ENCODE results near the gene NDUFS2. TPM values are rescaled to one million over a fixed set of nuclear protein-coding genes. Genes with fewer than 3 reads are reported as not detected.

Gene NDUFS2
- total RNA-seq, 2 donors from 2014 or later, result 83.5 to 100.0 TPM

DNA sequence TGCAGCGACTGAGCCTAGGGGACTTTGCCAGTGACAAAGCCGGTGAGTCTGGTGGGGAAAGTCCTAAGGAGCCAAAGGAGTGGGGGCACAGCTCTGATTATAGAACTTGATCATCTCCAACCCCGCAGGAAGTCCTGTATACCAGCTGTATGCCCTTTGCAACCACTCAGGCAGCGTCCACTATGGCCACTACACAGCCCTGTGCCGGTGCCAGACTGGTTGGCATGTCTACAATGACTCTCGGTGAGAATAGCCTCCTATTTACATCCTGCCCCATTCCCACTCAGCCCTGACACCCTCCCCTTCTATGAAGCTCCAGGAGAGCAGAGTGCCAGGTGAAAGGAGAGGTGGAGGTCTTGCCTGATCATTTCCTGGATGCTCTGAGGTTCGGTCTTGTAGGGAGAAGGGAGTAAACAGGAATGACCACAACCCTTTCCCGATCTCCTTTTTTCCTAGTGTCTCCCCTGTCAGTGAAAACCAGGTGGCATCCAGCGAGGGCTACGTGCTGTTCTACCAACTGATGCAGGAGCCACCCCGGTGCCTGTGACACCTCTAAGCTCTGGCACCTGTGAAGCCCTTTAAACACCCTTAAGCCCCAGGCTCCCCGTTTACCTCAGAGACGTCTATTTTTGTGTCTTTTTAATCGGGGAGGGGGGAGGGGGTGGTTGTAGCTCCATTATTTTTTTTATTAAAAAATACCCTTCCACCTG lies 37.1 kb upstream of the NDUFS2 start:
- no peak for DNase-seq
- Histone ChIP-seq H3K27me3 (ENCODE audit: control insufficient read depth, insufficient read depth, low read length, poor library complexity, severe bottlenecking) (no peaks in the 10 kb centered on the region), H3K9ac (ENCODE audit: extremely low read depth, low read length, poor library complexity, severe bottlenecking) (peak overlapping the region; percentile 69), H3K4me1 (ENCODE audit: control insufficient read depth, insufficient read depth, low read length) (peaks cover 5% of the 10 kb centered on the region), H3K27ac (ENCODE audit: low read depth, low read length) (no peak overlapping the region), H3K9me3 (ENCODE audit: control insufficient read depth, low read length) (no peaks in the 10 kb centered on the region), H3K36me3 (ENCODE audit: control insufficient read depth, insufficient read depth, low read length) (peaks cover 44% of the 10 kb centered on the region), H3K4me3 (ENCODE audit: low read length) (peak overlapping the region; percentile 94)
- Mint-ChIP-seq H3K27me3 (ENCODE audit: insufficient read depth) (no peaks in the 10 kb centered on the region), H3K9me3 (no peaks in the 10 kb centered on the region), H3K27ac (no peak overlapping the region), H3K4me1 (peaks cover 19% of the 10 kb centered on the region), H3K36me3 (ENCODE audit: low read depth) (peaks cover 26% of the 10 kb centered on the region), H3K4me3 (peak overlapping the region; percentile 85)
- TF ChIP-seq, protein P1, sequence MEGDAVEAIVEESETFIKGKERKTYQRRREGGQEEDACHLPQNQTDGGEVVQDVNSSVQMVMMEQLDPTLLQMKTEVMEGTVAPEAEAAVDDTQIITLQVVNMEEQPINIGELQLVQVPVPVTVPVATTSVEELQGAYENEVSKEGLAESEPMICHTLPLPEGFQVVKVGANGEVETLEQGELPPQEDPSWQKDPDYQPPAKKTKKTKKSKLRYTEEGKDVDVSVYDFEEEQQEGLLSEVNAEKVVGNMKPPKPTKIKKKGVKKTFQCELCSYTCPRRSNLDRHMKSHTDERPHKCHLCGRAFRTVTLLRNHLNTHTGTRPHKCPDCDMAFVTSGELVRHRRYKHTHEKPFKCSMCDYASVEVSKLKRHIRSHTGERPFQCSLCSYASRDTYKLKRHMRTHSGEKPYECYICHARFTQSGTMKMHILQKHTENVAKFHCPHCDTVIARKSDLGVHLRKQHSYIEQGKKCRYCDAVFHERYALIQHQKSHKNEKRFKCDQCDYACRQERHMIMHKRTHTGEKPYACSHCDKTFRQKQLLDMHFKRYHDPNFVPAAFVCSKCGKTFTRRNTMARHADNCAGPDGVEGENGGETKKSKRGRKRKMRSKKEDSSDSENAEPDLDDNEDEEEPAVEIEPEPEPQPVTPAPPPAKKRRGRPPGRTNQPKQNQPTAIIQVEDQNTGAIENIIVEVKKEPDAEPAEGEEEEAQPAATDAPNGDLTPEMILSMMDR (conservative IDR thresholded peaks at IDR 0.05), result no peak
- whole genome bisulfite sequencing, 2 experiments (ENCODE audit: insufficient coverage in 1 of 2, insufficient read length in 1 of 2), result 88 to 94% methylated on average over 8 to 12 of the region's 14 CpGs

DNA sequence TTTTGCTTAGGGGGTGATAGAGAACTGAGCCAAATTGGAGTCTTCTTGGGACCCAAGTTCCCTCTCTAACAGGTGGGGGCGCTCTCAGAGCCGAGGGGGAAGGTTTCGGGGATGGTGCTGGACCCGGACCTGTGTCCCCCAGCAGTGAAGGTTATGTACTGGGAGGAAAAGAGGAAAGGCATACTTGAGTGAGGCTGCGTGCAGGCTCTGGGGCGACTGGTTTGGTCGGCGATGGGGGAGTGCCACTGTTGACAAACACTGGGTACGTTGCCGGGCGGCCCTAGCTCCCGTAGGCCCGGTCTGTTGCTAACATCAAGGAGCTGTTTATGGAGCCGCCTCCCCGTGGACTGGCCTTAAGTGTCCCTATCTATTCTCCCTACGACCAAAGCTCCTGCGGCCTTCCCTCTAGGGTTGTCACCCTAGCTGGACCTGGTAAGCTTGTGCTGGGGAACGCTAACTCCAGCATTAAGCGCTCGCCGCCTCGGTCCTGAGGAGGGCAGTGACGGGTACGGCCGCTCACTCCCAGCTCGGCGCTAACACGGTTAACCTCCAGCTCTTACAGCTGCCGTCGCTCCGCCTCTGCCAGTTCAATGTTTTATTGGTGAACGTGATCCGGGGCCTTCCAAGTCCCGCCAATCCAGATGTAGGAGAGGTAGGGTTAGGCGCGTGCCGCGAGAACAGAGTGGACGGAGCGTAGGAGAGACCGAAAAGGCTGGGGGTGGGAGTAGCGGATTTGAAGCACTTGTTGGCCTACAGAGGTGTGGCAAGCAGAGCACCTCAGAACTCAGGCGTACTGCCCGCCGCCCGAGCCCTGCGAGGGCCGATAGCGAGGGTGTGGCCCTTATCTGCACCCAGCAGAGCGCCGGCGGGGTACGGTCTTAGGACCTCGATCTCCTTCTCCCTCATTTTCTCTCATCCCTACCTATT lies 36.2 kb upstream of the NDUFS2 start, which contains the start of gene PPOX:
PPOX (plus strand) TSS at position 685 of the 927 bp plus-strand sequence. CDS start 422 bp downstream, outside the sequence.
- Histone ChIP-seq H3K27ac (ENCODE audit: low read depth, low read length) (peak within 1 kb of the TSS; percentile 78), H3K9me3 (ENCODE audit: control insufficient read depth, low read length) (no peaks in the 10 kb centered on the region), H3K4me1 (ENCODE audit: control insufficient read depth, insufficient read depth, low read length) (peaks cover 5% of the 10 kb centered on the region), H3K9ac (ENCODE audit: extremely low read depth, low read length, poor library complexity, severe bottlenecking) (peak within 1 kb of the TSS; percentile 69), H3K4me3 (ENCODE audit: low read length) (peak within 1 kb of the TSS; percentile 94), H3K36me3 (ENCODE audit: control insufficient read depth, insufficient read depth, low read length) (peaks cover 50% of the 10 kb centered on the region), H3K27me3 (ENCODE audit: control insufficient read depth, insufficient read depth, low read length, poor library complexity, severe bottlenecking) (no peaks in the 10 kb centered on the region)
- TF ChIP-seq, protein P1 (conservative IDR thresholded peaks at IDR 0.05), result peak; percentile 63
- 1 to 2% methylated on average over 35 to 54 of the region's 54 CpGs for WGBS, 2 experiments (ENCODE audit: insufficient coverage in 1 of 2, insufficient read length in 1 of 2)
- DNase-seq, result peak; percentile 99
- peaks cover 28% of the 10 kb centered on the region for H3K36me3 Mint-ChIP-seq (ENCODE audit: low read depth)
- peak within 1 kb of the TSS; percentile 85 for H3K4me3 Mint-ChIP-seq
- H3K9me3 Mint-ChIP-seq, result no peaks in the 10 kb centered on the region
- H3K4me1 Mint-ChIP-seq, result peaks cover 15% of the 10 kb centered on the region
- H3K27me3 Mint-ChIP-seq (ENCODE audit: insufficient read depth), result no peaks in the 10 kb centered on the region
- H3K27ac Mint-ChIP-seq, result peak within 1 kb of the TSS; percentile 95

DNA sequence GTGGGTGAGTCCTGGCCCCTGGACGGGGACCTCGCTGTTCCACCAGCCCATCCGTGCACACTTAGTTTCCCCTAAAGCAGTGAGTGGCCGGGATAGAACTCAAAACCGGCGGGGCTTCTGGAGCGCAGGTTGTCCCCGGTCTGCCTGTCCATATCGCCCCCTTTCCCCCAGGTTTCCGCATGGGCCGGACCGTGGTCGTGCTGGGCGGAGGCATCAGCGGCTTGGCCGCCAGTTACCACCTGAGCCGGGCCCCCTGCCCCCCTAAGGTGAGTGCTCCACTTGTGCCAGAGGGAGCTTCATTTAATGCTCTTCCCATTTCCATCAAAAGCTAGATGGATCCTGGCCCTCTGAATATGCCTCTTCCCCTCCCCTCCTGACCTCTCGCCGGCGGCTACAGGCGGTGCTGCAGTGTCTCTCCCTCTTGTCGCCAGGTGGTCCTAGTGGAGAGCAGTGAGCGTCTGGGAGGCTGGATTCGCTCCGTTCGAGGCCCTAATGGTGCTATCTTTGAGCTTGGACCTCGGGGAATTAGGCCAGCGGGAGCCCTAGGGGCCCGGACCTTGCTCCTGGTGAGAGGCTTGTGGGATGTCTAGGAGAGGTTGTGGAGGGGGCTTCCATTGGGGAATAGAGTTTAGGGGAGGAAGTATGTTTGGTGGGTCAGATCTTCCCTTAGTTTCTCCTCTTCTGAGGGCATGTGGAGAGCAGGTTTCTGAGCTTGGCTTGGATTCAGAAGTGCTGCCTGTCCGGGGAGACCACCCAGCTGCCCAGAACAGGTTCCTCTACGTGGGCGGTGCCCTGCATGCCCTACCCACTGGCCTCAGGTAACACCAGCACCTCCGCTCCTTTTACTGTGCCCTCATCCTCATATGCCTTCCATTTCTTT lies 35.3 kb upstream of the NDUFS2 start:
- peaks cover 55% of the 10 kb centered on the region for H3K36me3 ChIP-seq (ENCODE audit: control insufficient read depth, insufficient read depth, low read length)
- no peaks in the 10 kb centered on the region for H3K27me3 Mint-ChIP-seq (ENCODE audit: insufficient read depth)

More for the DNA sequence above, 35.3 kb upstream of the NDUFS2 start:
- H3K4me3 ChIP-seq (ENCODE audit: low read length), result peak overlapping the region; percentile 94
- no peaks in the 10 kb centered on the region for H3K9me3 ChIP-seq (ENCODE audit: control insufficient read depth, low read length)
- H3K36me3 Mint-ChIP-seq (ENCODE audit: low read depth), result peaks cover 31% of the 10 kb centered on the region
- H3K4me3 Mint-ChIP-seq, result peak overlapping the region; percentile 85
- WGBS, 2 experiments (ENCODE audit: insufficient coverage in 1 of 2, insufficient read length in 1 of 2), result 0 to 10% methylated on average over 3 to 33 of the region's 33 CpGs
- H3K27ac ChIP-seq (ENCODE audit: low read depth, low read length), result no peak overlapping the region
- TF ChIP-seq, protein P1 (conservative IDR thresholded peaks at IDR 0.05), result peak; percentile 20
- no peaks in the 10 kb centered on the region for H3K9me3 Mint-ChIP-seq
- peak overlapping the region; percentile 69 for H3K9ac ChIP-seq (ENCODE audit: extremely low read depth, low read length, poor library complexity, severe bottlenecking)
- H3K4me1 Mint-ChIP-seq, result peaks cover 15% of the 10 kb centered on the region
- H3K4me1 ChIP-seq (ENCODE audit: control insufficient read depth, insufficient read depth, low read length), result peaks cover 5% of the 10 kb centered on the region
- DNase-seq, result peak; percentile 78
- H3K27me3 ChIP-seq (ENCODE audit: control insufficient read depth, insufficient read depth, low read length, poor library complexity, severe bottlenecking), result no peaks in the 10 kb centered on the region
- H3K27ac Mint-ChIP-seq, result peak overlapping the region; percentile 95
